ENCODE data around the gene IQSEC3. TPM values are rescaled to one million over a fixed set of nuclear protein-coding genes. Genes with fewer than 3 reads are reported as not detected.

The IQSEC3 gene
- total and polyA plus RNA-seq, 11 donors, result 0.29 to 3.2 (median 1.5) TPM

DNA sequence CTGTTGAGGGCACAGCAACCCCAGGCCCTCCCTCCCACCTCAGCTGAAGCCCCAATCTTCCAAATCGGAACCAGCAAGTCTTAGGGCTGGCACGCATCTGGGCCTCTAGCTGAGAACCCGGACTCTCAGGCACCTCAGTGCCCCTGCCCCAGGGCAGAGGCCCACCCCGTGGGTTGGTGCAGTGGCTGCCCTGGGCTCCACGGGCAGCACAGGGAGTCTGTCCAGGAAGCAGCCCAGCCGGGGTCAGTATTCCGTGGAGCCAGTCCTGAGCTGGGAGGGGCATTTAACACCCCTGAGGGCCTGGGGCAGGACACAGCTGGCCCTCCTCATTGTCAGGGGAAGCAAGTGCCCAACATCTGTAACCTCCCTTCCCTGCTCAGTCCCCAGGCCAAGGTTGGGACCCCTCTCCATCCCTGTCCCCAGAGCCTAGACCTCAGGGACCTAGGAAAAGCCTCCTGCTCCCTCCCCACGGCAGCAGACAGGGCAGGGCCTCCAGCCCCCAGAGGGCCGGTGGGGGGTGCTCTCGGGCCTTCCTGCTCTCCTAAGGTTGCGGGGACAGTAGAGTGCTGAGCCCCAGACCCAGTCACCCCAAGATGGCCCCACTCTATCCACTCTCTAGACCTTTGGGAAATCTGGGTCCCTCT is 110.9 kb downstream of the IQSEC3 start:
- intact Hi-C loops (cut with DNase I), result no loop called here

DNA sequence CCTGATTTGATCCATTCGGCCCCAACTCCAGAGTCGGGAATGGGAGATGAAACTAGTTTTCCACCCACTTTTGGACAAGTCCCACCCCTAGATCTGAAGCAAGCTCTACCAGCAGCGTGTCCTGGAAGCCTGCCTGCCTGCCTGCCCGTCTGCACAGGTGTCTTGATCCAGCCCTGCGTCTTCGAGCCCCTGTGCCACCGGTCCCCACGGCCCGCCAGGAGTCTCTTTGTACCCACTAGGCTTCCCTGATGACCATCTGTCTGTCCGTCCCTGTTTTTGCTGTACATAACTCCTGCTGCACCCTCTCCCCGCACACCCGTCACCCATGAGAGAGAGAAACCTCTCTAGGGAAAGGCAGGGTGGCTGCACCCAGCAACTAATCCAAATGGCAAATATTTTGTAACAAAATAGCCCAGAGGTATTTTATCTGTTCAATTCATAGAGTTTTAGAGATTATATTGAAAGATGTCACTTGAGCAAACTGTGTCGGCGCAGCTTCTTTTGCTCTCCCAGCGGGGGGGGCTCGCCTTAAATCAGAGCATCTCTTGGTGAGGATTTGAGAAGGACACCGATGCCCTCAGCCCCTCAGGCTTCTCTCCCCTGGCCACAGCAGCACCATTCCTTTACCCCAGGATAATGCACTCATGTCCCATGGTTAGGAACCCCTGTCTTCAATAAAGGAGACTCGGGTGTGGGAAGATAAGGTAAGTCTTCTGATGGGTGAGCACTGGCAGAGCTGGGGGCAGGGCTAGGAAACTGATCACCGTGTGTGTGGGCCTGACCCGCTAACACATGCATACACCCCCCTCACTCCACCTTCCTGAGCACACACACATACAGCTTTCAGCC is 111.6 kb downstream of the IQSEC3 start:
- TF ChIP-seq, protein P1, sequence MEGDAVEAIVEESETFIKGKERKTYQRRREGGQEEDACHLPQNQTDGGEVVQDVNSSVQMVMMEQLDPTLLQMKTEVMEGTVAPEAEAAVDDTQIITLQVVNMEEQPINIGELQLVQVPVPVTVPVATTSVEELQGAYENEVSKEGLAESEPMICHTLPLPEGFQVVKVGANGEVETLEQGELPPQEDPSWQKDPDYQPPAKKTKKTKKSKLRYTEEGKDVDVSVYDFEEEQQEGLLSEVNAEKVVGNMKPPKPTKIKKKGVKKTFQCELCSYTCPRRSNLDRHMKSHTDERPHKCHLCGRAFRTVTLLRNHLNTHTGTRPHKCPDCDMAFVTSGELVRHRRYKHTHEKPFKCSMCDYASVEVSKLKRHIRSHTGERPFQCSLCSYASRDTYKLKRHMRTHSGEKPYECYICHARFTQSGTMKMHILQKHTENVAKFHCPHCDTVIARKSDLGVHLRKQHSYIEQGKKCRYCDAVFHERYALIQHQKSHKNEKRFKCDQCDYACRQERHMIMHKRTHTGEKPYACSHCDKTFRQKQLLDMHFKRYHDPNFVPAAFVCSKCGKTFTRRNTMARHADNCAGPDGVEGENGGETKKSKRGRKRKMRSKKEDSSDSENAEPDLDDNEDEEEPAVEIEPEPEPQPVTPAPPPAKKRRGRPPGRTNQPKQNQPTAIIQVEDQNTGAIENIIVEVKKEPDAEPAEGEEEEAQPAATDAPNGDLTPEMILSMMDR (IDR thresholded peaks at IDR 0.05), result no peak
- no peak for TF ChIP-seq POLR2A (IDR thresholded peaks at IDR 0.05)
- Histone ChIP-seq H3K27me3 (no peaks in the 10 kb centered on the region), H3K27ac (peak overlapping the region in 11 of 12 donors; percentile 43 to 85 (median 79)), H3K4me3 (no peak overlapping the region), H3K9me3 (no peaks in the 10 kb centered on the region), H3K4me1 (peaks cover 22 to 93% (median 80%) of the 10 kb centered on the region in 12 donors), H3K36me3 (no peaks in the 10 kb centered on the region)
- 83 to 89% (median 86%) methylated on average over 20 of the region's 20 CpGs for WGBS, 4 donors
- ATAC-seq, result no peak
- intact Hi-C loops (cut with DNase I), result no loop called here
- peak in 2 of 5 donors; percentile 24 to 51 for DNase-seq

More for the DNA sequence above, 110.9 kb downstream of the IQSEC3 start:
- DNase-seq, result peak in 3 of 5 donors; percentile 35 to 66 (median 41)
- peaks cover 22 to 98% (median 87%) of the 10 kb centered on the region in 12 donors for H3K4me1 ChIP-seq
- H3K27ac ChIP-seq, result peak overlapping the region in 11 of 12 donors; percentile 43 to 85 (median 79)
- TF ChIP-seq, protein P1 (IDR thresholded peaks at IDR 0.05), result no peak
- TF ChIP-seq POLR2A (IDR thresholded peaks at IDR 0.05), result no peak
- no peak overlapping the region for H3K4me3 ChIP-seq
- no peaks in the 10 kb centered on the region for H3K36me3 ChIP-seq
- peak in 1 of 4 donors; percentile 2 for ATAC-seq
- no peaks in the 10 kb centered on the region for H3K27me3 ChIP-seq
- 50 to 65% (median 59%) methylated on average over 6 to 11 of the region's 11 CpGs for WGBS, 4 donors
- no peaks in the 10 kb centered on the region for H3K9me3 ChIP-seq

DNA sequence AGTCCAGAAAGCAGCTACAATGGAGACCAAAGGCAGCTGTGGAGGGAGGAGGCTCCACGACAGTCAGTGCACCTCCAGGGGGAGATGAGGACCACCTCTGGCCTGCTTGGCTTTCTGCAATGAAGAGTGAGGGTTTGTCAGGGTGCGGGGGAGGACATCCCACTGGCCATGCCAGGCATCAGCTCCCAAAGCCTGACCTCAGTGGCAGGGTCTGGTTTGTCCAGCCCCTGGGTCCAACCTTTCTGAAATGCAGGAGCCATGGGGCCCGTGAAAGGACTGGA is 112.2 kb downstream of the IQSEC3 start:
- H3K36me3 ChIP-seq, result no peaks in the 10 kb centered on the region
- peaks cover 22 to 87% (median 77%) of the 10 kb centered on the region in 12 donors for H3K4me1 ChIP-seq
- ATAC-seq, result no peak
- intact Hi-C loops (cut with DNase I), result no loop called here
- WGBS, 4 donors, result 57 to 74% (median 63%) methylated on average over 3 of the region's 3 CpGs
- H3K27ac ChIP-seq, result peak overlapping the region; percentile 43 to 85 (median 77)
- TF ChIP-seq, protein P1 (IDR thresholded peaks at IDR 0.05), result no peak
- no peak for TF ChIP-seq POLR2A (IDR thresholded peaks at IDR 0.05)
- DNase-seq, result peak in 2 of 5 donors; percentile 17 to 27
- no peaks in the 10 kb centered on the region for H3K27me3 ChIP-seq
- H3K9me3 ChIP-seq, result no peaks in the 10 kb centered on the region
- peak overlapping the region in 1 of 12 donors; percentile 16 for H3K4me3 ChIP-seq

Measured in heart left ventricle (tissue), 16 donors.